DOHH2 (cell line): Measurements from ENCODE around the gene FAM107A.

Source experiments
- EZH2phosphoT487 ChIP-seq: fragments of 200-600 bp; sonication (generic); IDR thresholded peaks from 2 replicates; pipeline ENCODE4 v1.6.1; 2017; ENCODE audit warnings: borderline replicate concordance, mild to moderate bottlenecking, antibody characterized with exemption, low read length, moderate library complexity, mixed read lengths
- TF ChIP-seq, protein P1 (sequence below): fragments of 200-600 bp; sonication (generic); IDR thresholded peaks from one replicate; pipeline ENCODE4 v1.5.1; 2014; ENCODE audit warnings: antibody characterized with exemption, mild to moderate bottlenecking, low read depth, low read length; ENCODE audit not compliant: poor library complexity, severe bottlenecking

DNA sequence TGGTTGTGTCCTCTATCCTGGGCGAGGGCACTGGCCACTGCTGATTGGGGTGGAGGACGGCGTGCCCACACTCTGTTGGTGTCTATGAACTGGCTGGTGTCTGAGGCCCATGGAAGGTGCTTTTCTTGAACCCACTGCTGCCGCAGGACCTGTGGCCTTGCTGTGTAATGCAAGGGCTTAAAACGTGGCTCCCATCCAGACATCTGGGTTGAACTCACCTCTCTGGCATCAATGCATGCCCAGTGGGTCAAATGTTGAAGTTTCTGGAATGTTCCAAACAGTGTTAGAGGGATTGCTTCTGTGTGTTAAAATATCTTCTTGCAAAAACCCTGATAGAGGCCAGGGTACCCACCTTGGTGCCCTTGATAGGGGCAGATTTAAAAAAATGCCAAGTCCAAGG, 46.8 kb upstream of the FAM107A start:
- TF ChIP-seq, protein P1, sequence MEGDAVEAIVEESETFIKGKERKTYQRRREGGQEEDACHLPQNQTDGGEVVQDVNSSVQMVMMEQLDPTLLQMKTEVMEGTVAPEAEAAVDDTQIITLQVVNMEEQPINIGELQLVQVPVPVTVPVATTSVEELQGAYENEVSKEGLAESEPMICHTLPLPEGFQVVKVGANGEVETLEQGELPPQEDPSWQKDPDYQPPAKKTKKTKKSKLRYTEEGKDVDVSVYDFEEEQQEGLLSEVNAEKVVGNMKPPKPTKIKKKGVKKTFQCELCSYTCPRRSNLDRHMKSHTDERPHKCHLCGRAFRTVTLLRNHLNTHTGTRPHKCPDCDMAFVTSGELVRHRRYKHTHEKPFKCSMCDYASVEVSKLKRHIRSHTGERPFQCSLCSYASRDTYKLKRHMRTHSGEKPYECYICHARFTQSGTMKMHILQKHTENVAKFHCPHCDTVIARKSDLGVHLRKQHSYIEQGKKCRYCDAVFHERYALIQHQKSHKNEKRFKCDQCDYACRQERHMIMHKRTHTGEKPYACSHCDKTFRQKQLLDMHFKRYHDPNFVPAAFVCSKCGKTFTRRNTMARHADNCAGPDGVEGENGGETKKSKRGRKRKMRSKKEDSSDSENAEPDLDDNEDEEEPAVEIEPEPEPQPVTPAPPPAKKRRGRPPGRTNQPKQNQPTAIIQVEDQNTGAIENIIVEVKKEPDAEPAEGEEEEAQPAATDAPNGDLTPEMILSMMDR = no peak
- no peak for TF ChIP-seq EZH2phosphoT487
